ENCODE data around the gene TNNT2.

The TNNT2 gene

DNA sequence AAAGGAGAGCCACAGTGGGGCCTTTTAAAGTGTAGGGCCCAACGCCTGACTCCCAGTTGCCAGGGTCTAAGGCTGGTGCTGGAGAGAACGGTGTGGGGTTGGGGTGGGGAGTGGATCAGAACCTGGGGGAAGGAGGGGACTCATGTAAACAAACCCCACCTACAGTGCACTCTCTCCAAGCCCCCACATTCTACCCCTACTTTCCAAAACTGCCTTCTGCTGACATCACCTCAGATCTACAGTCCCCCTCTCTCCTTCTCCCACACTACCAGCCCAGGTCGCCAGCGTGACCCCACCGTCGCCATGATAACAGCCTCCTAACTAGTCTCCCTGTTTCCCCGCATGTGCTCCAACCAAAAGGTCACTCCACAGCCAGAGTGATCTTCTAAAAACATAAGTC is 26.6 kb downstream of the TNNT2 start:
- H3K27ac ChIP-seq, result no peak overlapping the region
- no peak for TF ChIP-seq CTCF (conservative IDR thresholded peaks at IDR 0.05)

- no peak for TF ChIP-seq CTCF (conservative IDR thresholded peaks at IDR 0.05)
- no peak overlapping the region for H3K27ac ChIP-seq
These were observed 27.1 kb downstream of the TNNT2 start for GRCh38 chr1:201350361-201350725.

DNA sequence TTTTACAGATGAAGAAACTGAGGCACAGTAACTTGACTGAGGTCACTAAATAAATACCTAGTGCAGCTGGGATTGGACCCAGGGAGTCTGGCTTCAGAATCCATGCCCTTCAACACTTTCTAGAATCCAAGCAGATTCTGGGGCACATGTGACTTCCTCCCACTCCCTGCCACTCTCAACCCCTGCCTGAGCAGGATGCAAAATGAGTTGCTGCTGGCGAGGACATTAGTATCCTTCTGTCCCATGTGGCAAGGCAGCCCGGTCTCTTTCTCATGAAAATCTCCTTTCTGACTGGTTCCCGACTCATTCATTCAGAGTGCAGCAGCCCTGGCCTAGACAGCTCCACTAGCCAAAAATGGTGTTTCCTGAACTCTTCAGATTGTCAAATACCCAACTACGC is 28.4 kb downstream of the TNNT2 start:
- no peak for TF ChIP-seq CTCF (conservative IDR thresholded peaks at IDR 0.05)
- no peak overlapping the region for H3K27ac ChIP-seq

- no peak overlapping the region for H3K27ac ChIP-seq
- TF ChIP-seq CTCF (conservative IDR thresholded peaks at IDR 0.05), result peak; percentile 66
These were observed 29.3 kb downstream of the TNNT2 start for GRCh38 chr1:201348211-201348566.

- no peak overlapping the region for H3K27ac ChIP-seq
- TF ChIP-seq CTCF (conservative IDR thresholded peaks at IDR 0.05), result no peak
These were observed 29.8 kb downstream of the TNNT2 start for GRCh38 chr1:201347498-201348210.

DNA sequence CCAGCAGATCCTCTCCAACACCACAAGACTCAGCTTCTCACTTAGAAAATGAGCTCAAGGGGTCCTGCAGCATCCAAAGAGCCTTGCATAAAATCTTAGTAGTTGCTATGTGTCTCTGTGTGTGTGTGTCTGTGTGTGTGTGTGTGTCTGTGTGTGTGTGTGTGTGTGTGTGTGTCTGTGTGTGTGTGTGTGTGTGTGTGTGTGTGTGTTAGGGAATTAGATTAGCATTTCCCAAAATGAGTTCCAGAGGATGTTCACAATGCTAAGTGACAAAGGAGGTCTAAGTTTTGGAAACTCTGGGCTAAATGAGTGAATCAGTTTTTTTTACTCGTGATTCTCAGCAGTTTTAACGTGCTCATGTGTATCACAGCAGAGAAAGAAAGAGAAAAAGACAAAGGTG is 30.5 kb downstream of the TNNT2 start:
- H3K27ac ChIP-seq, result no peak overlapping the region
- no peak for TF ChIP-seq CTCF (conservative IDR thresholded peaks at IDR 0.05)

DNA sequence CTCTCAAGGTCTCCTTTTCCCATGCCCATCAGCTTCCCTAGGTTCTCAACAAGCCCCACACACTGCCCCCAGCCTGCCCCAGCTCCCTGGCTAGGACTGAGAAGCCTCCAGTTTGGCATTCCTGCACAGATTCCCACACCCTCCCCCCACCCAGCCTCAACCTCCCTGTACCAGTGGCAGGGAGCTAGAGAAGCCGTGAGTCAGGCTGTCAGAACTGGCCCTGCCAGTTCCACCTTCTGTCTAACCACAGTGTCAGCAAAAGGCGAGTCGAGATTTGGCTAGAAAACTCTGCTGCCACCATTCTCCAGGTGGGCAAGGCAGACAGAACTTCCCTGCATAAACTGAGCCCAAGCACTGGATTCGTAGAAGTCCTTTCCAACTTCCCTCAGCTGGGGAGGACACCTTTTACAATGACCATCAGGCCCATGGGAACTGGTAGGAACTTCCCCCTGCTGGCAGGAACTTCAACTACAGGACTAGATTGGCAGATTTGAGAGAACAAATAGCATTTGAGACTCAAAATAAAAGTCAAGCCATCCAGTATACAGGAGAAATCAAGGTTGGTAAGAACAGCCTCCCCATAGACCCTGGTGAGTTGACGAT is 31.0 kb downstream of the TNNT2 start:
- H3K27ac ChIP-seq, result no peak overlapping the region
- peak; percentile 74 for TF ChIP-seq CTCF (conservative IDR thresholded peaks at IDR 0.05)
